Mammary epithelial cell (primary cell): ENCODE results near the gene YJU2.

Experiments
- CTCF ChIP-seq, 2 donors: IDR thresholded peaks in 1 of 2; conservative IDR thresholded peaks in 1 of 2; 2 replicates each; pipeline ENCODE4 v1.5.1; 2011 to 2012; ENCODE audit warnings: inconsistent platforms in 2 of 2, low read length in 2 of 2, mild to moderate bottlenecking in 2 of 2, control low read depth in 1 of 2, low read depth in 1 of 2; ENCODE audit not compliant: insufficient read depth in 1 of 2; ENCODE audit errors: extremely low read depth in 1 of 2
- EZH2 ChIP-seq: IDR thresholded peaks from 2 replicates; pipeline ENCODE4 v1.6.1; 2012; ENCODE audit warnings: low read length, inconsistent platforms, borderline replicate concordance

- TF ChIP-seq CTCF (conservative IDR thresholded peaks at IDR 0.05 in 1 of 2, IDR thresholded peaks at IDR 0.05 in 1 of 2; ENCODE audit: extremely low read depth in 1 of 2, insufficient read depth in 1 of 2, low read depth in 1 of 2, low read length in 2 of 2) (no peak), EZH2 (no peak)
Measured at GRCh38 chr19:4303819-4304537, 57.1 kb downstream of the YJU2 start.
